Stomach smooth muscle (tissue), 2 donors: Measurements from ENCODE around the gene ZSCAN23.
A peak's percentile ranks its signal among the peaks of the same experiment; 100 is the strongest.

ENCODE experiments used
- H3K27ac ChIP-seq: one replicate; pipeline ENCODE4 v1.7.0; 2013; ENCODE audit warnings: mild to moderate bottlenecking, low read length, inconsistent platforms
- H3K27me3 ChIP-seq, 2 donors: one replicate each; pipeline ENCODE4 v1.7.0; 2013; ENCODE audit warnings: low read length in 2 of 2; ENCODE audit not compliant: insufficient read depth in 2 of 2, control insufficient read depth in 1 of 2
- H3K36me3 ChIP-seq, 2 donors: one replicate each; pipeline ENCODE4 v1.7.0; 2013; ENCODE audit warnings: low read length in 2 of 2; ENCODE audit not compliant: control insufficient read depth in 2 of 2, insufficient read depth in 2 of 2
- H3K4me1 ChIP-seq: one replicate; pipeline ENCODE4 v1.7.0; 2013; ENCODE audit warnings: low read length; ENCODE audit not compliant: control insufficient read depth, insufficient read depth
- H3K4me3 ChIP-seq, 2 donors: one replicate each; pipeline ENCODE4 v1.7.0; 2013; ENCODE audit warnings: low read length in 2 of 2
- H3K9ac ChIP-seq, 2 donors: one replicate each; pipeline ENCODE4 v1.7.0; 2013; ENCODE audit warnings: low read length in 2 of 2, mild to moderate bottlenecking in 1 of 2
- H3K9me3 ChIP-seq, 2 donors: one replicate each; pipeline ENCODE4 v1.7.0; 2013; ENCODE audit warnings: low read length in 2 of 2; ENCODE audit not compliant: control insufficient read depth in 2 of 2
- donor health status: healthy.
- donor health status: Pancreatic carcinoma.

The ZSCAN23 gene

GRCh38 chr6:28443112-28443773 is at the start of gene ZSCAN23:
Gene ZSCAN23, minus strand, starts transcription at chr6:28443491. Its CDS starts 7,225 bp downstream, at chr6:28436266.
- Histone ChIP-seq H3K4me3 (peak within 1 kb of the TSS; percentile 97 to 98), H3K36me3 (no peaks in the 10 kb centered on the region), H3K9ac (peak within 1 kb of the TSS; percentile 91 to 97), H3K27ac (peak within 1 kb of the TSS; percentile 71), H3K4me1 (peaks cover 7% of the 10 kb centered on the region), H3K9me3 (no peaks in the 10 kb centered on the region), H3K27me3 (peaks cover 11% of the 10 kb centered on the region in 2 donors)

GRCh38 chr6:28491984-28492317 is 48.7 kb upstream of the ZSCAN23 start:
- Histone ChIP-seq H3K9ac (no peak overlapping the region), H3K36me3 (no peaks in the 10 kb centered on the region), H3K4me1 (peaks cover 2% of the 10 kb centered on the region), H3K27ac (no peak overlapping the region), H3K27me3 (peaks cover 11 to 13% of the 10 kb centered on the region in 2 donors), H3K9me3 (no peaks in the 10 kb centered on the region), H3K4me3 (no peak overlapping the region)

- Histone ChIP-seq H3K9ac (no peak overlapping the region), H3K9me3 (no peaks in the 10 kb centered on the region), H3K4me3 (peak overlapping the region; percentile 25 to 64), H3K27ac (no peak overlapping the region), H3K4me1 (peaks cover 2% of the 10 kb centered on the region), H3K27me3 (peaks cover 11 to 15% of the 10 kb centered on the region in 2 donors), H3K36me3 (no peaks in the 10 kb centered on the region)
These were observed 47.1 kb upstream of the ZSCAN23 start for GRCh38 chr6:28490205-28490890.

DNA sequence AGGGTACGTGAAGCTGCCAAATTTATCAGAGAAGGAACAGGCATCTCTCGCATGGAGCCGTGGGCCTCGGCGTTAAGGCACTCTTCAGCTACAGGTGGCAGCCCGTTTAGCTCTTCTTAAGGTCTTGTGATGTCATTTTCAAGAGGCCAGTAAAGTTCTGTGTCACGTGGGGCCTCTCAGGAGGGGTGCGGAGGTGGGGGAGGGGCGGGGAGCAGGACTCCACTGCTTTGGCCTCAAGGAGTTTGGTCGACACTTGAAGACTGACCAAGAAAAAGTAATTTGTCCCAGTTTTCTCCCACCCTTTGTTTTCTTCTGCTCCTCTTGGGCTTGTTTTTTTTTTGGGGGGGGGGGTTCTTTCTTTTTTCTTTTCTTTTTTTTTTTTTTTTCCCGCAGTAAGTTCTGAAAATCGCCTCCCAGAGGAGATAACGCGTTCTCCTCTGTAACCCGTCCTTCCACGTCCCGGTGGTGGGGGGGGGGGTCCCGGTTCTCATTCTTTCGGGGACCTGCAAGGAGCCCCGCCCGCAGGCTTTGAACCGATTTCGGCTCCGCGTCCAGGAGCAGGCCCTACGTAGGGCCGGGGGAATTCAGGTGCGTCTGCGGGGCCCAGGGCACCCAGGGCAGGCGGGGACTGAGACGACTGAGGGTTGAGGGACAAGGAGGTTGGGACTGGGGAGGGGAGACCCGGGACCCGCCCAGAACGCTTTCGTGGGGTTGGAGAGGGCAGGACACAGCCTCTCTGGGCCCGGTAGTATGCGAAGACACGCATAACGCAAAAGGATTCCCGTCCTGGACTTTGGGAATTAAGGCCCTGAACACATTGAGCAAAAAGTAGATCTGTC is 46.3 kb upstream of the ZSCAN23 start:
- Histone ChIP-seq H3K27me3 (peaks cover 11 to 21% of the 10 kb centered on the region in 2 donors), H3K9me3 (no peaks in the 10 kb centered on the region), H3K4me1 (peaks cover 2% of the 10 kb centered on the region), H3K9ac (peak overlapping the region in 1 of 2 donors; percentile 29), H3K4me3 (peak overlapping the region; percentile 25 to 64), H3K27ac (no peak overlapping the region), H3K36me3 (no peaks in the 10 kb centered on the region)

- H3K4me1 ChIP-seq, result peaks cover 2% of the 10 kb centered on the region
- H3K27ac ChIP-seq, result no peak overlapping the region
- H3K9me3 ChIP-seq, result no peaks in the 10 kb centered on the region
- no peaks in the 10 kb centered on the region for H3K36me3 ChIP-seq
- peak overlapping the region in 1 of 2 donors; percentile 35 for H3K4me3 ChIP-seq
- no peak overlapping the region for H3K9ac ChIP-seq
- peaks cover 11 to 21% of the 10 kb centered on the region in 2 donors for H3K27me3 ChIP-seq
These were observed 45.6 kb upstream of the ZSCAN23 start for GRCh38 chr6:28488916-28489365.

DNA sequence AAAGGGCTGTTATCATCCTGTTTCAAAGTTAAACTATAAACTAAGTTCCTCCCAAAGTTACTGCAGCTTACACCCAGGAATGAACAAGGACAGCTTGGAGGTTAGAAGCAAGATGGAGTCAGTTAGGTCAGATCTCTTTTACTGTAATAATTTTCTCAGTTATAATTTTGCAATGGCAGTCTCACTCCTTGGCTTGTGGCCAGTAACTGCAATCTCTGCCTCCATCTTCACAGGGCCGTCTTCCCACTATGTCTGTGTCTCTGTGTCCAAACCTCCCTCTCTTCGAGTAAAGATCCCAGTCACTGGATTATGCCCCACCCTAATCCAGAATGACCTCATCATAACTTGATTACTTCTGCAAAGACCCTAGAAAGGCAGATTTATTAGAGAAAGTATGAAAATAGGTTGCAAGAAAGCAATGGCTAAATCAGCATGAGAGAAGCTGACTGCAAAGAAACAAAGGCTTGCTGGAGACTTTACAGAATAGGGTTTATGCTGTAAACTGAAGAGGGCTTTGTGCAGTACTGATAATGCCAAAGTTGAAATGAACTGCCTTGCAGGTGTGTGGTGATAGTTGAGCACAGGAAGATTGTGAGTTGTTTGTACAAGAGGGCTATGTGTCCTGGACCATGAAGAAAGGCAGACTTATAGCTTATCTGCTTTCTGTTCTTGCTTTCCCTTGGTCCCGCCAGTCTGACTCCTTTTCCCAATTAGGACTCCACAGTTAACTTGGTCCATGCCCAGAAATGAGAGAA is 43.9 kb upstream of the ZSCAN23 start:
- H3K27me3 ChIP-seq, result peaks cover 11 to 21% of the 10 kb centered on the region in 2 donors

GRCh38 chr6:28486533-28486932 is 43.2 kb upstream of the ZSCAN23 start:
- no peaks in the 10 kb centered on the region for H3K9me3 ChIP-seq
- H3K4me1 ChIP-seq, result peaks cover 2% of the 10 kb centered on the region
- H3K9ac ChIP-seq, result no peak overlapping the region
- no peak overlapping the region for H3K27ac ChIP-seq
- H3K36me3 ChIP-seq, result no peaks in the 10 kb centered on the region
- H3K27me3 ChIP-seq, result peaks cover 11 to 18% of the 10 kb centered on the region in 2 donors
- no peak overlapping the region for H3K4me3 ChIP-seq

More for the DNA sequence above, 43.9 kb upstream of the ZSCAN23 start:
- H3K36me3 ChIP-seq, result no peaks in the 10 kb centered on the region
- H3K27ac ChIP-seq, result no peak overlapping the region
- H3K4me3 ChIP-seq, result no peak overlapping the region
- H3K9ac ChIP-seq, result no peak overlapping the region
- peaks cover 2% of the 10 kb centered on the region for H3K4me1 ChIP-seq
- no peaks in the 10 kb centered on the region for H3K9me3 ChIP-seq

DNA sequence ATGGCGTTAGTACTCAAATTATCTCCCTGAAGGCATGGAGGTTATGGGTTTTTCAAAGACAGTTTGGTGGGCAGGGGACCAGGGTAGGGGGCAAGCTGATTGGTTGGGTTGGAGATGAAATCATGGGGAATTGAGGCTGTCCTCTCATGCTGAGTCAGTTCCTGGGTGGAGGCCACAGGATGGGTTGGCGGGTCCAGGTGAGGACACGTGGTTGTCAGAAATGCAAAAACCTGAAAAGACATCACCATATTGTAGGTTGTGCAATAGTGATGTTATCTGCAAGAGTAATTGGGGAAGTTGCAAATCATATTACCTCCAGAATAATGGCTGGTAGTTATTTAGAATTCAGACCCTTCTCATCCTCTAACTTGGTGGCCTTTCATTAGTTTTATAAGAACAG is 42.2 kb upstream of the ZSCAN23 start:
- no peaks in the 10 kb centered on the region for H3K9me3 ChIP-seq
- H3K27me3 ChIP-seq, result peaks cover 10 to 17% of the 10 kb centered on the region in 2 donors
- no peak overlapping the region for H3K4me3 ChIP-seq
- H3K4me1 ChIP-seq, result no peaks in the 10 kb centered on the region
- H3K27ac ChIP-seq, result no peak overlapping the region
- H3K36me3 ChIP-seq, result no peaks in the 10 kb centered on the region
- H3K9ac ChIP-seq, result no peak overlapping the region

GRCh38 chr6:28480253-28480932 is 37.1 kb upstream of the ZSCAN23 start:
- H3K27ac ChIP-seq, result no peak overlapping the region
- no peak overlapping the region for H3K4me3 ChIP-seq
- no peaks in the 10 kb centered on the region for H3K4me1 ChIP-seq
- no peaks in the 10 kb centered on the region for H3K9me3 ChIP-seq
- H3K36me3 ChIP-seq, result no peaks in the 10 kb centered on the region
- peaks cover 7 to 12% of the 10 kb centered on the region in 2 donors for H3K27me3 ChIP-seq
- H3K9ac ChIP-seq, result no peak overlapping the region

DNA sequence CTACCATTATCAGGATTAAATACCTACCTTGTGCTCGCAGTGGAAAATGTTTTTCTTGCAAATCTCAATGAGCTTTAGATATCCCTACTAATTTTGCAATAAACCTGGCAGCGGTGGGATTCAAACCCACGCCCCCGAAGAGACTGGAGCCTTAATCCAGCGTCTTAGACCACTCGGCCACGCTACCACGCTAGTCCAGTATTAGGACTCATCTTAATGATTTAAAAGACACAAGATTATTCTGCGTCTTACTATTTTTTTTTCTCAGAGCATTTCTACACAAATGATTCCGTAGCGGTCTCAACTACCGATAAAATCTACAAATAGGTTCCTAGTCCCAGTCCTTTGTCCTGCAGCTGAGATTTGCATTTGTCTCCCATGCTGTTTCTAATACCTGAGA is 35.2 kb upstream of the ZSCAN23 start:
- Histone ChIP-seq H3K9me3 (no peaks in the 10 kb centered on the region), H3K9ac (no peak overlapping the region), H3K4me3 (no peak overlapping the region), H3K4me1 (no peaks in the 10 kb centered on the region), H3K36me3 (no peaks in the 10 kb centered on the region), H3K27ac (no peak overlapping the region), H3K27me3 (peaks cover 7 to 9% of the 10 kb centered on the region in 2 donors)
